HepG2 (cell line): ENCODE results near the gene TLCD1. TPM values are rescaled to one million over a fixed set of nuclear protein-coding genes. Genes with fewer than 3 reads are reported as not detected.
A peak's percentile ranks its signal among the peaks of the same experiment; 100 is the strongest.

Experiments used
- FOXC1 ChIP-seq: sonication (generic); formaldehyde crosslinking; IDR thresholded peaks from 2 replicates; pipeline ENCODE4 v1.8.0; 2022; ENCODE audit warnings: mild to moderate bottlenecking, missing genetic modification reagents, borderline replicate concordance
- PPARG ChIP-seq: conservative IDR thresholded peaks from 2 replicates; pipeline ENCODE4 v1.6.1; 2016; ENCODE audit warnings: missing biosample characterization, missing genetic modification reagents
- RAD21 ChIP-seq: fragments of 450-650 bp; formaldehyde crosslinking; IDR thresholded peaks from 2 replicates; pipeline ENCODE4 v1.5.0; 2020; ENCODE audit warnings: mild to moderate bottlenecking
- RBFOX2 ChIP-seq: fragments of 200-400 bp; formaldehyde crosslinking; IDR thresholded peaks from 2 replicates; pipeline ENCODE4 v1.6.1; 2017; ENCODE audit warnings: low read depth, mild to moderate bottlenecking, low read length
- RFXANK ChIP-seq: IDR thresholded peaks from 2 replicates; pipeline ENCODE4 v1.6.1; 2016
- SAFB2 ChIP-seq: sonication (generic); formaldehyde crosslinking; IDR thresholded peaks from 2 replicates; pipeline ENCODE4 v1.5.1; 2020; ENCODE audit warnings: missing genetic modification reagents, low read depth, mild to moderate bottlenecking, borderline replicate concordance
- STAT5B ChIP-seq: sonication (generic); formaldehyde crosslinking; IDR thresholded peaks from 2 replicates; pipeline ENCODE4 v1.4.0; 2020; ENCODE audit warnings: missing genetic modification reagents
- TMF1 ChIP-seq: sonication (generic); formaldehyde crosslinking; IDR thresholded peaks from 2 replicates; pipeline ENCODE4 v1.8.1; 2022; ENCODE audit warnings: low read depth, missing genetic modification reagents
- TP53 ChIP-seq: sonication (generic); formaldehyde crosslinking; conservative IDR thresholded peaks from 2 replicates; pipeline ENCODE4 v1.4.0; 2020; ENCODE audit warnings: missing genetic modification reagents
- ZBTB20 ChIP-seq: sonication (generic); formaldehyde crosslinking; IDR thresholded peaks from 2 replicates; pipeline ENCODE4 v1.8.1; 2023; ENCODE audit warnings: missing genetic modification reagents, low read depth, mild to moderate bottlenecking, borderline replicate concordance
- ZNF101 ChIP-seq: sonication (generic); formaldehyde crosslinking; IDR thresholded peaks from 2 replicates; pipeline ENCODE4 v1.4.0; 2020; ENCODE audit warnings: mild to moderate bottlenecking, low read depth, missing genetic modification reagents, borderline replicate concordance
- ZNF136 ChIP-seq: sonication (generic); formaldehyde crosslinking; IDR thresholded peaks from 2 replicates; pipeline ENCODE4 v1.8.1; 2022; ENCODE audit warnings: low read depth, mild to moderate bottlenecking, moderate library complexity, missing genetic modification reagents
- ZNF282 ChIP-seq: fragments of 450-650 bp; IDR thresholded peaks from 2 replicates; pipeline ENCODE4 v1.6.1; 2018; ENCODE audit not compliant: partially characterized antibody
- ZNF329 ChIP-seq: sonication (generic); formaldehyde crosslinking; IDR thresholded peaks from 2 replicates; pipeline ENCODE4 v1.9.0; 2021; ENCODE audit warnings: low read depth, mild to moderate bottlenecking, missing genetic modification reagents
- ZNF543 ChIP-seq: sonication (generic); formaldehyde crosslinking; IDR thresholded peaks from 2 replicates; pipeline ENCODE4 v1.4.0; 2020; ENCODE audit warnings: mild to moderate bottlenecking, missing genetic modification reagents
- ZNF547 ChIP-seq: sonication (generic); formaldehyde crosslinking; IDR thresholded peaks from 2 replicates; pipeline ENCODE4 v1.5.1; 2020; ENCODE audit warnings: mild to moderate bottlenecking, missing genetic modification reagents
- ZNF605 ChIP-seq: sonication (generic); formaldehyde crosslinking; IDR thresholded peaks from 2 replicates; pipeline ENCODE4 v1.8.0; 2022; ENCODE audit warnings: mild to moderate bottlenecking, missing genetic modification reagents
- polyA plus RNA-seq, 8 experiments: library from polyadenylated mRNA; depleted of rRNA in 3 of 8; stranded (reverse) in 7 of 8; unstranded in 1 of 8; fragments of >200 nt; fragmentation: Illumina TruSeq in 4 of 8; extraction: Trizol in 4 of 8; gene quantifications; 2 replicates each; pipeline versions ENCODE4 v1.2.1 to v1.2.3, GENCODE V29; 2011 to 2016; ENCODE audit warnings: low read depth in 4 of 8, missing spikeins in 1 of 8, mixed read lengths in 1 of 8; ENCODE audit not compliant: insufficient read depth in 1 of 8
- total RNA-seq, 5 experiments: library from RNA; depleted of rRNA; stranded (reverse); fragments of >200 nt; fragmentation: Illumina TruSeq; extraction: Trizol; gene quantifications; 2 replicates each; pipeline ENCODE4 v1.2.3, GENCODE V29; 2016; ENCODE audit warnings: low read depth in 1 of 5
- TF ChIP-seq, protein P1 (sequence below): sonication (generic); formaldehyde crosslinking; IDR thresholded peaks from 2 replicates; pipeline ENCODE4 v1.5.1; 2020; ENCODE audit warnings: missing genetic modification reagents, mild to moderate bottlenecking, borderline replicate concordance
- TF ChIP-seq, protein P2 (sequence below): sonication (generic); formaldehyde crosslinking; IDR thresholded peaks from 2 replicates; pipeline ENCODE4 v1.4.0; 2020; ENCODE audit warnings: mild to moderate bottlenecking, missing genetic modification reagents, borderline replicate concordance
- TF ChIP-seq, protein P3 (sequence below): sonication (generic); formaldehyde crosslinking; IDR thresholded peaks from 2 replicates; pipeline ENCODE4 v1.4.0; 2020; ENCODE audit warnings: mild to moderate bottlenecking, missing genetic modification reagents
- TF ChIP-seq, protein P4 (sequence below): fragments of 450-650 bp; IDR thresholded peaks from 2 replicates; pipeline ENCODE4 v1.6.1; 2016

Gene TLCD1
- total and polyA plus RNA-seq, 2 of the 13 experiments (the other 11 are each of a cell fraction or from before 2014, with no cell fraction given), result 14.9 to 19.6 TPM

DNA sequence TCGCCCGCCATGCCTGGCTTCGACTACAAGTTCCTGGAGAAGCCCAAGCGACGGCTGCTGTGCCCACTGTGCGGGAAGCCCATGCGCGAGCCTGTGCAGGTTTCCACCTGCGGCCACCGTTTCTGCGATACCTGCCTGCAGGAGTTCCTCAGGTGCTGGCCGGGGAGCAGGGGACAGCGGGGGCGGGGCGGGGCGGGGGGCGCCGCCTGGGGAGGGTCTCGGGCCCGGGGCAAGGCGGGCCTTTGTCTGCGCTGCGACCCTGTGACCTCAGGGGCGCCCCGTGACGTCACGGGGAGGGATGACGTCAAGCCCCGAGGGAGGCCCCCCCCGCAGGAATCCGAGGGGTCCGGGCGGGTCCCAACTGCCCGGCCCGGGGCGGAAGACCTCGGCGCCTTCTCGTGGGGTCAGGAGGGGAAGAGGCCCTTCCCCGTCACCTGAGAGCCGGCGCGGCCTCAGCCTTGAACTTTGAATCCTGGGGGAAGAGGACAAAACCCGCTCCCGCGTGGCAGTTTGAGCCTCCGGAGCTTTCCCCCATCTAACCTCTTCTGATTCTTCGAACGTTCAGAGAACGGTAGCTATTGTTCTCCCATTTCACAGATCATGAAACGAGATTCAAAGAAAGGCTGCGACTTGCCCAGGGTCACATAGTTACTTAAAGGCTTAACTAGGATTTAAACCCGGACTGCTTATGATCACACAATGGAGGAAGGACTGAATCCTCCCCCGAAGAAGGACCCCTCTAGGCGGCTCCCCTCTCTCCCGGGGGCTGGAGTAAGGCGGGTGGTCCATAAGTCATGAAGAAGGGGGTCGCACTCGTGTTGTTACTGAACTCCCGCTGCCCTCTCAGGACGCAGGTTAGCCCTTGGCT lies 18.3 kb upstream of the TLCD1 start (continued):
- TF ChIP-seq ZNF101 (CRISPR knock-in tag), result no peak
- peak; percentile 38; the same call in 1 of the 2 replicates for TF ChIP-seq ZNF543
- TF ChIP-seq, protein P1, sequence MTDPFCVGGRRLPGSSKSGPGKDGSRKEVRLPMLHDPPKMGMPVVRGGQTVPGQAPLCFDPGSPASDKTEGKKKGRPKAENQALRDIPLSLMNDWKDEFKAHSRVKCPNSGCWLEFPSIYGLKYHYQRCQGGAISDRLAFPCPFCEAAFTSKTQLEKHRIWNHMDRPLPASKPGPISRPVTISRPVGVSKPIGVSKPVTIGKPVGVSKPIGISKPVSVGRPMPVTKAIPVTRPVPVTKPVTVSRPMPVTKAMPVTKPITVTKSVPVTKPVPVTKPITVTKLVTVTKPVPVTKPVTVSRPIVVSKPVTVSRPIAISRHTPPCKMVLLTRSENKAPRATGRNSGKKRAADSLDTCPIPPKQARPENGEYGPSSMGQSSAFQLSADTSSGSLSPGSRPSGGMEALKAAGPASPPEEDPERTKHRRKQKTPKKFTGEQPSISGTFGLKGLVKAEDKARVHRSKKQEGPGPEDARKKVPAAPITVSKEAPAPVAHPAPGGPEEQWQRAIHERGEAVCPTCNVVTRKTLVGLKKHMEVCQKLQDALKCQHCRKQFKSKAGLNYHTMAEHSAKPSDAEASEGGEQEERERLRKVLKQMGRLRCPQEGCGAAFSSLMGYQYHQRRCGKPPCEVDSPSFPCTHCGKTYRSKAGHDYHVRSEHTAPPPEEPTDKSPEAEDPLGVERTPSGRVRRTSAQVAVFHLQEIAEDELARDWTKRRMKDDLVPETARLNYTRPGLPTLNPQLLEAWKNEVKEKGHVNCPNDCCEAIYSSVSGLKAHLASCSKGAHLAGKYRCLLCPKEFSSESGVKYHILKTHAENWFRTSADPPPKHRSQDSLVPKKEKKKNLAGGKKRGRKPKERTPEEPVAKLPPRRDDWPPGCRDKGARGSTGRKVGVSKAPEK (CRISPR knock-in tag), result no peak
- TF ChIP-seq ZNF605 (CRISPR knock-in tag), result no peak
- no peak for TF ChIP-seq PPARG (CRISPR knock-in tag)
- TF ChIP-seq RAD21, result 0 out of 2 replicates have a peak, but pooled peaks have one; percentile 3
- no peak for TF ChIP-seq ZNF136 (CRISPR knock-in tag)
- TF ChIP-seq, protein P2, sequence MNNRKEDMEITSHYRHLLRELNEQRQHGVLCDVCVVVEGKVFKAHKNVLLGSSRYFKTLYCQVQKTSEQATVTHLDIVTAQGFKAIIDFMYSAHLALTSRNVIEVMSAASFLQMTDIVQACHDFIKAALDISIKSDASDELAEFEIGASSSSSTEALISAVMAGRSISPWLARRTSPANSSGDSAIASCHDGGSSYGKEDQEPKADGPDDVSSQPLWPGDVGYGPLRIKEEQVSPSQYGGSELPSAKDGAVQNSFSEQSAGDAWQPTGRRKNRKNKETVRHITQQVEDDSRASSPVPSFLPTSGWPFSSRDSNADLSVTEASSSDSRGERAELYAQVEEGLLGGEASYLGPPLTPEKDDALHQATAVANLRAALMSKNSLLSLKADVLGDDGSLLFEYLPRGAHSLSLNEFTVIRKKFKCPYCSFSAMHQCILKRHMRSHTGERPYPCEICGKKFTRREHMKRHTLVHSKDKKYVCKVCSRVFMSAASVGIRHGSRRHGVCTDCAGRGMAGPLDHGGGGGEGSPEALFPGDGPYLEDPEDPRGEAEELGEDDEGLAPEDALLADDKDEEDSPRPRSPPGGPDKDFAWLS, result no peak
- TF ChIP-seq RBFOX2, result peak; percentile 54
- TF ChIP-seq FOXC1 (CRISPR knock-in tag), result no peak
- peak; percentile 58; the same call in 1 of the 2 replicates for TF ChIP-seq ZNF329 (CRISPR knock-in tag)
- no peak for TF ChIP-seq ZNF282
- TF ChIP-seq, protein P3, sequence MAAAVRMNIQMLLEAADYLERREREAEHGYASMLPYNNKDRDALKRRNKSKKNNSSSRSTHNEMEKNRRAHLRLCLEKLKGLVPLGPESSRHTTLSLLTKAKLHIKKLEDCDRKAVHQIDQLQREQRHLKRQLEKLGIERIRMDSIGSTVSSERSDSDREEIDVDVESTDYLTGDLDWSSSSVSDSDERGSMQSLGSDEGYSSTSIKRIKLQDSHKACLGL (CRISPR knock-in tag), result no peak; the same call in 1 of the 2 replicates
- TF ChIP-seq SAFB2, result no peak; the same call in none of the 2 replicates
- TF ChIP-seq, protein P4, sequence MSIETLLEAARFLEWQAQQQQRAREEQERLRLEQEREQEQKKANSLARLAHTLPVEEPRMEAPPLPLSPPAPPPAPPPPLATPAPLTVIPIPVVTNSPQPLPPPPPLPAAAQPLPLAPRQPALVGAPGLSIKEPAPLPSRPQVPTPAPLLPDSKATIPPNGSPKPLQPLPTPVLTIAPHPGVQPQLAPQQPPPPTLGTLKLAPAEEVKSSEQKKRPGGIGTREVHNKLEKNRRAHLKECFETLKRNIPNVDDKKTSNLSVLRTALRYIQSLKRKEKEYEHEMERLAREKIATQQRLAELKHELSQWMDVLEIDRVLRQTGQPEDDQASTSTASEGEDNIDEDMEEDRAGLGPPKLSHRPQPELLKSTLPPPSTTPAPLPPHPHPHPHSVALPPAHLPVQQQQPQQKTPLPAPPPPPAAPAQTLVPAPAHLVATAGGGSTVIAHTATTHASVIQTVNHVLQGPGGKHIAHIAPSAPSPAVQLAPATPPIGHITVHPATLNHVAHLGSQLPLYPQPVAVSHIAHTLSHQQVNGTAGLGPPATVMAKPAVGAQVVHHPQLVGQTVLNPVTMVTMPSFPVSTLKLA, result no peak
- no peak for TF ChIP-seq STAT5B (CRISPR knock-in tag)
- no peak for TF ChIP-seq ZBTB20 (CRISPR knock-in tag)
- TF ChIP-seq RFXANK, result no peak; the same call in 1 of the 2 replicates
- TF ChIP-seq TP53 (CRISPR knock-in tag), result no peak
- TF ChIP-seq TMF1 (CRISPR knock-in tag), result no peak; the same call in 1 of the 2 replicates
- TF ChIP-seq ZNF547 (CRISPR knock-in tag), result no peak
